GM23338 (cell line): ENCODE results near the gene DRC7. TPM values are rescaled to one million over a fixed set of nuclear protein-coding genes. Genes with fewer than 3 reads are reported as not detected.

Source experiments
- ATAC-seq: fragments of 200-7000 bp; cut with Tn5 transposase; 3 replicates; pipeline ENCODE4 v1.9.1; 2020
- DNase-seq: peaks from one replicate; pipeline ENCODE4 v3.0.0-alpha.2; 2015; ENCODE audit warnings: low spot score
- H2AFZ ChIP-seq: fragments of 200-600 bp; sonication (generic); 2 replicates; pipeline ENCODE4 v1.8.0; 2016; ENCODE audit warnings: antibody characterized with exemption, mild to moderate bottlenecking, moderate library complexity
- H3F3A ChIP-seq: fragments of 200-600 bp; sonication (generic); replicated peaks from 2 replicates; pipeline ENCODE4 v1.8.0; 2017; ENCODE audit warnings: antibody characterized with exemption, mixed run types, low read depth
- H3K27ac ChIP-seq: fragments of 200-600 bp; sonication (generic); 2 replicates; pipeline ENCODE4 v1.6.1; 2016; ENCODE audit warnings: low read depth
- H3K27me3 ChIP-seq: fragments of 200-600 bp; sonication (generic); 2 replicates; pipeline ENCODE4 v1.8.0; 2016; ENCODE audit warnings: mild to moderate bottlenecking, mixed run types, moderate library complexity; ENCODE audit not compliant: insufficient read depth
- H3K36me3 ChIP-seq: fragments of 200-600 bp; sonication (generic); 2 replicates; pipeline ENCODE4 v1.8.0; 2016; ENCODE audit warnings: mild to moderate bottlenecking; ENCODE audit not compliant: insufficient read depth
- H3K4me1 ChIP-seq: fragments of 200-600 bp; sonication (generic); 2 replicates; pipeline ENCODE4 v1.8.0; 2016; ENCODE audit warnings: mild to moderate bottlenecking, moderate library complexity; ENCODE audit not compliant: insufficient read depth
- H3K4me2 ChIP-seq: fragments of 200-600 bp; sonication (generic); 2 replicates; pipeline ENCODE4 v1.7.1; 2017; ENCODE audit warnings: mixed run types
- H3K4me3 ChIP-seq: fragments of 200-600 bp; sonication (generic); 2 replicates; pipeline ENCODE4 v1.6.1; 2016; ENCODE audit warnings: mixed run types
- H3K79me2 ChIP-seq: fragments of 200-600 bp; sonication (generic); replicated peaks from 2 replicates; pipeline ENCODE4 v1.8.0; 2017; ENCODE audit warnings: mild to moderate bottlenecking; ENCODE audit not compliant: insufficient read depth
- H3K9me2 ChIP-seq: fragments of 200-600 bp; sonication (generic); 2 replicates; pipeline ENCODE4 v1.8.0; 2017; ENCODE audit not compliant: insufficient read depth
- H4K20me1 ChIP-seq: fragments of 200-600 bp; sonication (generic); replicated peaks from 2 replicates; pipeline ENCODE4 v1.8.0; 2017; ENCODE audit warnings: mild to moderate bottlenecking; ENCODE audit not compliant: insufficient read depth
- H3K27ac Mint-ChIP-seq: 2 replicates; pipeline ENCODE4 v1.8.0; 2020; ENCODE audit warnings: inconsistent platforms, mild to moderate bottlenecking, moderate library complexity, mixed read lengths
- H3K27me3 Mint-ChIP-seq: 3 replicates; pipeline ENCODE4 v1.8.0; 2022; ENCODE audit warnings: low read depth, mild to moderate bottlenecking, moderate library complexity, mixed read lengths, inconsistent platforms; ENCODE audit not compliant: insufficient read depth, poor library complexity
- H3K36me3 Mint-ChIP-seq: 3 replicates; pipeline ENCODE4 v1.8.0; 2021; ENCODE audit warnings: low read depth, mild to moderate bottlenecking, inconsistent platforms, moderate library complexity, mixed read lengths
- H3K4me1 Mint-ChIP-seq: 3 replicates; pipeline ENCODE4 v1.8.0; 2020; ENCODE audit warnings: mild to moderate bottlenecking, inconsistent platforms, mixed read lengths
- H3K4me3 Mint-ChIP-seq: 3 replicates; pipeline ENCODE4 v1.8.0; 2021; ENCODE audit warnings: moderate library complexity, mild to moderate bottlenecking, inconsistent platforms, mixed read lengths
- H3K9me3 Mint-ChIP-seq: 3 replicates; pipeline ENCODE4 v1.8.0; 2020; ENCODE audit warnings: moderate library complexity, mild to moderate bottlenecking, inconsistent platforms, mixed read lengths
- CREB1 ChIP-seq: fragments of 250-450 bp; sonication (Bioruptor Pico); IDR thresholded peaks from 2 replicates; pipeline ENCODE4 v1.5.0; 2020; ENCODE audit warnings: low read depth, mild to moderate bottlenecking, moderate library complexity
- CTCF ChIP-seq, 2 experiments: fragments of 200-600 bp in 1 of 2; sonication (generic) in 1 of 2; conservative IDR thresholded peaks; 2 replicates each; pipeline versions ENCODE4 v1.5.1 to v1.6.1; 2016 to 2017; ENCODE audit warnings: antibody characterized with exemption in 2 of 2, low read depth in 2 of 2, mild to moderate bottlenecking in 2 of 2, moderate library complexity in 1 of 2
- ETS1 ChIP-seq: IDR thresholded peaks from 2 replicates; pipeline ENCODE4 v1.6.1; 2016; ENCODE audit warnings: antibody characterized with exemption
- EZH2 ChIP-seq: fragments of 200-600 bp; sonication (generic); IDR thresholded peaks from one replicate; pipeline ENCODE4 v1.8.0; 2017; ENCODE audit warnings: antibody characterized with exemption, mild to moderate bottlenecking, low read depth; ENCODE audit not compliant: unreplicated experiment
- EZH2phosphoT487 ChIP-seq: fragments of 200-600 bp; sonication (generic); IDR thresholded peaks from one replicate; pipeline ENCODE4 v1.8.1; 2018; ENCODE audit warnings: antibody characterized with exemption; ENCODE audit not compliant: unreplicated experiment
- JUNB ChIP-seq: IDR thresholded peaks from one replicate; pipeline ENCODE4 v1.6.1; 2016; ENCODE audit warnings: antibody characterized with exemption; ENCODE audit not compliant: unreplicated experiment
- NANOG ChIP-seq: IDR thresholded peaks from 2 replicates; pipeline ENCODE4 v1.6.1; 2016; ENCODE audit warnings: antibody characterized with exemption, borderline replicate concordance
- POLR2AphosphoS5 ChIP-seq: IDR thresholded peaks from 2 replicates; pipeline ENCODE4 v1.6.1; 2016; ENCODE audit warnings: antibody characterized with exemption, low read depth
- REST ChIP-seq: IDR thresholded peaks from one replicate; pipeline ENCODE4 v1.6.1; 2018; ENCODE audit warnings: antibody characterized with exemption; ENCODE audit not compliant: unreplicated experiment
- STAT1 ChIP-seq: IDR thresholded peaks from one replicate; pipeline ENCODE4 v1.6.1; 2016; ENCODE audit warnings: antibody characterized with exemption; ENCODE audit not compliant: unreplicated experiment
- ZNF114 ChIP-seq: fragments of 250-450 bp; sonication (Bioruptor Pico); IDR thresholded peaks from 2 replicates; pipeline ENCODE4 v1.5.0; 2020; ENCODE audit warnings: mild to moderate bottlenecking, moderate library complexity
- ZNF331 ChIP-seq: fragments of 250-450 bp; sonication (Bioruptor Pico); IDR thresholded peaks from 2 replicates; pipeline ENCODE4 v1.5.0; 2020; ENCODE audit warnings: low read depth, mild to moderate bottlenecking, moderate library complexity
- ZNF462 ChIP-seq: fragments of 250-450 bp; sonication (Bioruptor Pico); IDR thresholded peaks from 2 replicates; pipeline ENCODE4 v1.5.0; 2020; ENCODE audit warnings: mild to moderate bottlenecking, moderate library complexity
- polyA plus RNA-seq: library from polyadenylated mRNA; unstranded; fragments of >200 nt; fragmentation: Nextera tagmentation; extraction: Ambion mirVana; gene quantifications from 2 replicates; pipeline ENCODE4 v1.2.1, GENCODE V29; 2016
- total RNA-seq: library from RNA; depleted of rRNA; stranded (reverse); fragments of >200 nt; shearing (Covaris generic); gene quantifications from 2 replicates; pipeline ENCODE4 v1.2.3, GENCODE V29; 2014

Gene DRC7
- total and polyA plus RNA-seq, 2 experiments from 2014 or later: not detected

- Mint-ChIP-seq H3K27me3 (peaks cover 16% of the 10 kb centered on the region), H3K36me3 (no peaks in the 10 kb centered on the region), H3K4me1 (peaks cover 31% of the 10 kb centered on the region), H3K27ac (no peak overlapping the region), H3K9me3 (no peaks in the 10 kb centered on the region), H3K4me3 (peak overlapping the region; percentile 23; the same call in 1 of the 3 replicates)
- Histone ChIP-seq H3K4me2 (peak overlapping the region; percentile 64), H3K9me2 (no peaks in the 10 kb centered on the region), H3K27me3 (no peaks in the 10 kb centered on the region), H3K79me2 (no peaks in the 10 kb centered on the region), H2AFZ (no peak overlapping the region), H4K20me1 (no peaks in the 10 kb centered on the region; the same call in 1 of the 2 replicates), H3F3A (peaks cover 7% of the 10 kb centered on the region), H3K4me3 (0 out of 2 replicates have a peak overlapping the region, but pooled peaks have one; percentile 17), H3K27ac (no peak overlapping the region), H3K36me3 (no peaks in the 10 kb centered on the region), H3K4me1 (peaks cover 17% of the 10 kb centered on the region)
- TF ChIP-seq ETS1 (no peak), EZH2phosphoT487 (no peak), STAT1 (no peak), ZNF462 (CRISPR knock-in tag) (no peak), NANOG (no peak), EZH2 (no peak), CREB1 (CRISPR knock-in tag) (no peak), JUNB (no peak), REST (no peak), ZNF114 (CRISPR knock-in tag) (no peak), POLR2AphosphoS5 (no peak), ZNF331 (CRISPR knock-in tag) (no peak), CTCF (conservative IDR thresholded peaks at IDR 0.05; ENCODE audit: low read depth in 2 of 2) (no peak)
- no peak for DNase-seq
- ATAC-seq: no peak
These were observed 80.2 kb downstream of the DRC7 start for GRCh38 chr16:57774705-57775285.
